HG03565 (cell line): ENCODE data around the gene MYH6.
"Not testable (repeated sequence)": the region's sequence is repeated elsewhere in the genome, so short reads cannot be mapped to it uniquely, and the experiment has no call there.

Experiments used
- ATAC-seq: cut with Tn5 transposase; IDR thresholded peaks from one replicate; pipeline ENCODE4 v1.9.1; 2021; ENCODE audit warnings: mild to moderate bottlenecking, moderate library complexity; ENCODE audit not compliant: unreplicated experiment

The MYH6 gene

DNA sequence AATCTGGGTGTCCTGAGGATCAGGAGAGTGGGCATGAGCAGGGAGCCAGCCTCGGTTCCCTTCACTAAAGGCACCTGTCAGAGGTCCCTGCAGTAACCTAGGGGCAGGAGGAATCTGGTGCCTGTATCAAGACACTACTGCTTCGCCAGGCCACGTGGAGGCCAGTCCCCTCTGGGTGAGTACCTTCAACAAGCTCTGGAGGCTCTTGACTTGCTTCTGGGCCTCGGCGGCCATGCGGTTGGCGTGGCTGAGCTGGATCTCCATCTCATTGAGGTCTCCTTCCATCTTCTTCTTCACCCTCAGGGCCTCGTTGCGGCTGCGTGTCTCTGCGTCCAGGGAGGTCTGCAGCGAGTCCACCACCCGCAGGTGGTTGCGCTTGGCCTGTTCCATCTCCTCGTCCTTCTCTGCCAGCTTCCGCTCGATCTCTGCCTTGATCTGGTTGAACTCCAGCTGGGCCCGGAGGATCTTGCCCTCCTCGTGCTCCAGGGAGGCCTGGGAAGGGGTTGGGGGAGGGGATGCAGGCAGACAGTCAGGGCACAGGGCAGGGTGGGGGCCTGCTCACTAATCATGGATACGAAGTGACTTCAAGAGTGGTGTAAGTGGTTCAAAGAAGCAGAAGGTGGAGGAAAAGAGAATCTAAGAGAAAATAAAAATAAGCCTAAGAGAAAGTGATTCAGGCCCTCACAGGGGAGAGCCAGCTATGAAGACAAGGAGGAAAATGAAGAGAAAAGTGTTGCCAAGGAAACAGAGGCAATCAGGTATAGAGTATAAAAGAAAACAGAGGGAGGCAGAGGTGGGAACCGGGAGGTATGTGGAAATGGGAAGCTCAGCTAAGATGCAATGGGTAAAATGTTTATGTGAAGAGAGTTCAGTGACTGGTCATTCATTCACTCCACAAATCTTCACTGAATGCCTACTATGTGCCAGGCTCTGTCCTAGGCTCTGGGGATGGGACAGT, 8.0 kb upstream of the MYH6 start:
- ATAC-seq, result no peak

DNA sequence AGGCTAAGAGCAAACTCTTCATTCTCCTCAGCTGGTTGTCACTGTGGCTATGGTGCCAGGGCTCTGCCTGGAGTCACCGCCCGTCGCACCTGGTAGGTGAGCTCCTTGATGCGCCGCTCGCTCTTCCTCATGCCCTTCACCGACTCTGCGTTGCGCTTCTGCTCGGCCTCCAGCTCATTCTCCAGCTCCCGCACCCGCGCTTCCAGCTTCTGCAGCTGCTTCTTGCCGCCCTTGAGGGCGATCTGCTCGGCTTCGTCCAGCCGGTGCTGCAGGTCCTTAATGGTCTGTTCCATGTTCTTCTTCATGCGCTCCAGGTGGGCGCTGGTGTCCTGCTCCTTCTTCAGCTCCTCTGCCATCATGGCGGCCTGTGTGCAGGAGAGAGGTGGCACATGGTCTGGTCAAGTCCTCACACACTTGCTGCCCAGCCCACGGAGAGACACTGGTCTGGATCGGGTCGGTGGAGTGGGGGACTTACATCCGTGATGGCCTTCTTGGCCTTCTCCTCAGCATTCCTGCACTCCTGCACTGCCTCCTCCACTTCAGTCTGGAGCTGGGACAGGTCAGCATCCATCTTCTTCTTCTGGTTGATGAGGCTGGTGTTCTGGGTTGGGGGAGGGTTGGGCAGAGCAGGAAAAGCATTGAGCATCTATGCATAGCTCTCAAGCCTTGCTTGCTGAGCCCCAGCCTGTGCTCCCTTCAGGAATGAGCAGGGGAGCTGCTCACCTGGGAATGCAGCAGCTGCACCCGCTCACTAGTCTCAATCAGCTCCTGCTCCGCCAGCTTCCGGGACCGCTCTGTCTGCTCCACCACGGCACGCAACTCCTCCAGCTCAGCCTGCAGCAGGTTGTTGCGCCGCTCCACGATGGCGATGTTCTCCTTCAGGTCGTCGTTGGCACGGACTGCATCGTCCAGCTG, 7.1 kb upstream of the MYH6 start:
- no peak for ATAC-seq

DNA sequence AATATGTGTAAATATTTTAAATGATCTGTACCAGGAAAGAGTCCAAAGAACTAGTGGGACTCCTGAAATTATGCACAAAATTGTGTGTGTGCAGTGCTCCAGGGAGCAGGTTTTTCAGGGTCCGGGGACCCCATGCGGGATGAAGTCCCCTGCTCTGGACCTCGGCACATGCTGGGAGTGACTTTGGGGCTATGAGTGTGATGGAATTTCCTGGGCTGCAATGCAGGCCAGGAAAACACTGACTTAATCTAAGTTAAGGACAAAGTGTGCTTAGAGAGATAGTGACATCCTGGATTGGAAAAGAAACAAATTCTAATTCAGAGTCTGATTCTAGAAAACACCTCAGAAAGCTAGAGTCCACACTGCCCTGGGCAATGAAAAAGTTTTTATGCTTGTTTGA, 6.2 kb upstream of the MYH6 start:
- no peak for ATAC-seq

DNA sequence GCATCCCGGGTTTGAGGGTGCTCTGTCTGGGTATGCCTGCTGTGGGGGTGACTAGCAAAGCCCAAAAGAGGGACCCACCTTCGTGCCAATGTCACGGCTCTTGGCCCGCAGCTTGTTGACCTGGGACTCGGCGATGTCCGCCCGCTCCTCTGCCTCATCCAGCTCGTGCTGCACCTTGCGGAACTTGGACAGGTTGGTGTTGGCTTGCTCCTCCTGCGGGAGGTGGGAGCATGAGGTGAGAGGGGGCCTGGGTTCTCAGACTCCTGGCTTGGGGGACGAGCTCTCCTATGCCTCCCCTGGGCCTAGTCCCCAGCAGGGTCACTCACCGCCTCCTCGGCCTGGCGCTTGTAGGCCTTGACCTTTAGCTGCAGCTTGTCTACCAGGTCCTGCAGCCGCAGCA, 5.6 kb upstream of the MYH6 start:
- ATAC-seq, result no peak

DNA sequence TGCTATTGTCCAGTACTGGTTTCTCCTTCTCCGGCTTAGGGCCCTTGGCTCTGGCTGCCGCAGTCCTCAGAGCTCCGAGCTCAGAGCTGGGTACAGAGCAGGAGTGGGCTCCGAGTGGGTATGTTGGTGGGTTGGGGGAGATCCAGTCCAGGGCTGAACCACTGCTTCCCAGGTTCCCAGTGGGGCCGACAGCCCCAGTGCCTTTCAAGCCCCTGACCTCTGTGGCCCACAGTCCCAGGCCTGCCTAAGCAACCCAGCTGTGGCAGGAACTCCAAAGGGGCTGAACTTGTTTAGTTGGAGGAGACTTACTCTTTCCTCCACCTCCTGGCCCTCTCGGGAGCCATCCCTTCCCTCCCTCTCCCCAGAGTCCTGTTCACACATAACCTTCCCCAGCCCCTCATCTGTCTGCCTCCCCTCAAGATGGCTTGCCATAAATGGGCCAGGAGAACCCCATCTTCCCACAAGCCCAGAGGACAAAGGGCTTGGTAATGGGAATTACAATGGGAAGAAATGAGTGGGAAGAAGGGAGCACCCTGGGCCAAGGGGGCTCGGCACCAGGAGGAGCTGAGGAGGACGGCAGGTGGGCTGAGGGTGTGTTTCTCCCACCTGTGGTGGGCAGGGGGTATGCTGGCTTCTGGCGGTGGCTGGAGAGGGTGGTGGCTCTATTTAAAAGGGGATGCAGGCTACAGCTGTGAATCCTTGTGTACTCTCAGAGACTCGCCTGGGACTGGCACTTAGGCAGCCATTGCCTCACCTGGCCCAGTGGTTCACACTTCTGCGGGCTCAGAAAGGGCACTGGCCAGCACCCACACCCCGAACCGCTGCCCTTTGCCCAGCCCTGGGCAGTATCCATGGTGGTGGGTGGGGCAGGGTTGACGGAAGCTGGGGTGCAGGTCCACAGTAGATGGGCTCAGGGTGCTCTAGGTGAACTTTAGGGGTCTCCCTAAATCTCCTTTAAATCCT, 3.8 kb upstream of the MYH6 start:
- ATAC-seq, result no peak

DNA sequence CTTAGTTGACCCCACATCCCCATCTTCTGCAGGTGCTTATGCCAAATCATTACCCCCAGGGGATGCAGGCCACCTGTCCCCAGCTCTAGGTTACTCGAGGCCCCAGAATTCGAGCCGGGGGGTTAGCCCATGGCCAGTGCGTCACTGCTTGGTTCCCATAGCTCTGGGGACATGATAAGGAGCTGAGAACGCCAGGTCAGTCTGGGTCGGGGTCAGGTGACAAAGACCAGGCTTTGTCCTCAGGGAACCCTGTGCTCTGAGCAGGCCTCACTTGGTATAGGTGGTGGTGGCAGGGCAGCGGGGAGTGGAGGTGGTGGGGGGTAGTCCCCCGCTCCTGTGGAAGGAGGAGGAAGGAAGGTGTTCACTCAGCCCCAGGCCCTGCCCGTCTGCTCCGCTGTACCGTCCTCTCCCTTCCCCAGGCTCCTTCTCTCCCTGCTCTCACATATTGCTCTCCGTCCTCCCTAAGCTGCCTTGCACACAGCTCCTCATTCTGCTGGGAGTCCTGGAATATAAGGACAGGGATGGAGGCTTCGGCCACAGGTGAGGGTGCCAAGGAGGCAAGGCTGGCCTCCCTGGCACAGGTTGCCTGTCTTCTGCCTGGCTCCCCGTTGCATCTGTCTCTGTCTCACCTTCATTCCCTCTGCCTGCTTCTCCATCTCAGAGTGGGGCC, 2.0 kb upstream of the MYH6 start:
- no peak for ATAC-seq

DNA sequence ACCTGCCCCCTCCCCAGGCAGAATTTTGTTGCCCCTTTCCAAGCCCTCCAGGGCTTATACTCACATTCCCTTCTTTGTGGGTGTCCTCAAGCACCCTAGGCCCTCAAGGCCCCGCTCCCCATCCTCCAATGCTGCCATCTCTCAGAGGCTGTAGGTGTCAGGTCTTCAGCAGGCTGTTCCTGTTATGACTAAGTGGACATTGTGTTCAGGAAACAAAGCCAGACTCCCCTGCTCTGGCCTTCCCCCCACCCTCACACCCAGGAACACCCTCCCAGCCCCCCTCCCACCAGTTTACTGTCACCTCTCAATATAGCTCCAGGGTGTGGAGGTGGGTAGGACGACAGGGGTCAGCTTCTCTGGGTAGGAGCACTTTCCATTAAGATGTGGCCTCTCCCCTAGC, 1.4 kb upstream of the MYH6 start:
- no peak for ATAC-seq

DNA sequence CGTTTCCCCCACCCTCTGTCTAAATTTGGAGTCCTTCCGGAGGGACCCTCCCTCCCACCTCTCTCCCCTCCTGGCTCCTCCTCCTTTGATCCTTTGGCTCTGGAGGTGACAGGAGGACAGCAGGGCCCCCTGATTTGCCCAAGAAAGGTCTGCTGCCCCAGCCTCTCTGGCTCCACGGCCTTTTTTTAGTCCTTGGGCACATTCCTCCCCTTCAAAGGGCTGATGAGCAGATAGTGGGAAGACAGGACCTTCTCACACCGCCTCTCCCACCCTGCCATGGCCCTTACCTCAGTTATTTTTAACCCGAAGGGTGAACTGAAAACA, 196 bp upstream of the MYH6 start:
- no peak for ATAC-seq

DNA sequence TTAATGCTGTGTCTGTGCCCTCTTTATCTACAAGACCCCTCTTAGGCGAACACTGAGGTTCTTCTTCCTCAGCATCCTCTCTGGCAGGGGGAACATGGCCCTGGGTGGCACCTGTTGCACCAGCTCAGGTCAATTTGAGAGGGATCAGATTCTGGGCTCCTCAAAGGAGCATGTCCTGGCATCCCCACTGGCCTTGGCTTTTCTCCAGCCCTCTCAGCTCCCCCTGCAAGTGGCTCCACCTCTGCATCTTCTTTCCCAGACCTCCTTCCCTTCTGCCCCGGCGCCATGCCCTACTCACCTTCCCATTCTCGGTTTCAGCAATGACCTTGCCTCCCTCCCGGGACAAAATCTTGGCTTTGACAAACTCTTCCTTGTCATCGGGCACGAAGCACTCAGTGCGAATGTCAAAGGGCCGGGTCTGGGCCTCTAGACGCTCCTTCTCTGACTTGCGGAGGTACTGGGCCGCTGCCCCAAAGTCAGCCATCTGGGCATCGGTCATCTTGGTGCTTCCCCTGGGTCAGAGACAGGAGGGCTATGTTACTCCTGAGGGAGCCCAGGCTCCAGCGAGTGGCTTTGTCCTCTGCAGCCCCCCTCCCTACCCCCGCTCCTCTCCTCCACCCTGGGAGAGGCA, 1.2 kb downstream of the MYH6 start:
- ATAC-seq, result no peak

DNA sequence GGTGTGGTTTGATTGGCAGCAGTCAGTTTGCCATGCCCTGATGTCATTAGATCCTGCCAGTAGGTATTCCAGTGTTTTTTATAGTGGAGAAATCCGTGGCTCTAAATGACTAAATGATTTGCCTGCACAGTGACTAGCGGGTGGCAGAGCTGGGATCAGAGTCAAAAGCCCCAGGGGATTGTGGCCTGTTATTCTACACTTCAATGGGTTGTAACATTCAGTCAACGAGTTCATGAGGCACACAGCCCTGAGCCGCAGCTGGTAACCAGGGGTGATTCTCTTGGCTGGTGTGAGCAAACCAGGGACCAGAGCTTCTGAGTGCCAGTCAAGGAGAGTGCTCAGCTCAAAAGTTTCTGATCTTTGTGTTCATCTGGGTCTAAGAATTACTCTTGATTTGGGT, 1.8 kb downstream of the MYH6 start:
- no peak for ATAC-seq

DNA sequence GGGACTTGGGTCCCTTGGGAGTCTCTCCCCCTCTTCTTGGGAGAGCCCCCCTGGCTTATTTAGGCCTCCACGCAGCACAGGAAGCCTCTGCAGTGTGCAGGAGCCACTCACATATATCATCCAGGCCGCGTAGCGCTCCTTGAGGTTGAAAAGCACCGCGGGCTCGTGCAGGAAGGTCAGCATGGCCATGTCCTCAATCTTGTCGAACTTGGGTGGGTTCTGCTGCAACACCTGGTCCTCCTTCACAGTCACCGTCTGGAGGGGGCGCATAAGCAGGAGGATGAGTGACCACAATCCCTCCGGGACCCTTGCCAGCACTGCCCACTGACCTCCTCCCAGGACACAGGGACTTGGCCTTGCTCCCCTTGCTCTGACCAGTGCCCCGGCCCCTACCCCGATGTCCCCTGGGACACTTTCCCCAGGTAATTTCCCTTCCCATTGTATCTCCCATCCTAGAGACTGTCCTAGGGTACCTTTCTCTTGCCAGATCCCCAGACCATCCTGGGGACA, 2.5 kb downstream of the MYH6 start:
- ATAC-seq, result no peak

DNA sequence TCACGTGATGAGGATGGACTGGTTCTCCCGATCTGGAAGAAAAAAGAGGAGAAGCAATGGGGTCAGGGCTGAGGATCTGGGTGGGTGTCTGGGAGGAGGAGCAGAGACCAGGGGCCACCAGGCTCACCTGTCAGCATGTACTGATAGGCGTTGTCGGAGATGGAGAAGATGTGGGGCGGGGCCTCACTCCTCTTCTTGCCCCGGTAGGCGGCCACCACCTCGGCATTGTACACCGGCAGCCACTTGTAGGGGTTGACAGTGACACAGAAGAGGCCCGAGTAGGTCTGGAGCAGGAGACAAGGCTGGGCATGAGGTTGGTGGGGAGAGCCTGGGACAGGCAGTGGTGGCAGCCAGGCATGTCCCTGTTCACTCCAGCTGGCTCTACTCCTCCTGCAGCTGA, 3.0 kb downstream of the MYH6 start:
- no peak for ATAC-seq

DNA sequence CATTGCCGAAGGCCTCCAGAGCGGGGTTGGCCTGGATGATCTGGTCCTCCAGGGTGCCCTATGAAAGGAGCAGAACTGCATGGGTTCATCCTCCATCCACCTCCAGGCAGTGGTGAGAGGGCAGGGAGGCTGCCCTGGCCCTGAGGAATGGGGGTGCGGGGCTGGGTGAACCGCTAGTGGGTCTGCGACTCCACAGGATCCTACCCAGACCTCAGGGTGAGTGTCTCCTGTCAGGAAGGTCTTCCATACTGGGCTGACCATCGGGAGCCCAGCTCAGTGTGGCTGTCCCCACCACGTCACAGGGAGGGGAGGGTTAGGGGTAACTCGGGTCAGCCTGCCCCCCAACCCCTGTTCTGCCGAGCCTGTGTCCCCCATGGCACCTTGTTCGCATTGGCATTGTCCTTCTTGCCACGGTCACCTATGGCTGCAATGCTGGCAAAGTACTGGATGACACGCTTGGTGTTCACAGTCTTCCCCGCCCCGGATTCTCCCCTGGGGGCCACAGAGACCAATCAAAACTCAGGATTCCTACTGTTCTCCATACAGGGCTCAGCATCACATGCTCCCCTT, 3.7 kb downstream of the MYH6 start:
- ATAC-seq, result no peak

DNA sequence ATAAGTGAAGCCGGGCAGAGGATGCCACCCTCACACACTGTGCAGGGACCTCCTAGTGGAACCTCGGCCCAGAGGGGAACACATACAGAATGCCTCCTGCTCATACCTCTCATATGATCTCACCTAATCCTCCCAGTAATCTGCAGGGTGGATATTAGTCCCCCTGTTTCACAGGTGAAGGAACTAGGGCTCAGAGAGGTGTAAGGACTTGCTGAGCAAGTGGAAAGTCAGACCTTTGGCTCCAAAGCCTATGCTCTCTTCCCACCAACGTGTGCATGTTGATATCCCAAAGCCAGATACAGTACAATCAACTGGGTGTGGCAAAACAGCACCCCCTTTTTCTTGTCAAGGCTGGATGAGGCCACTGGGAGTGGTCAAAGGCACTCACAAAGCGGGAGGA, 4.2 kb downstream of the MYH6 start:
- ATAC-seq, result no peak

DNA sequence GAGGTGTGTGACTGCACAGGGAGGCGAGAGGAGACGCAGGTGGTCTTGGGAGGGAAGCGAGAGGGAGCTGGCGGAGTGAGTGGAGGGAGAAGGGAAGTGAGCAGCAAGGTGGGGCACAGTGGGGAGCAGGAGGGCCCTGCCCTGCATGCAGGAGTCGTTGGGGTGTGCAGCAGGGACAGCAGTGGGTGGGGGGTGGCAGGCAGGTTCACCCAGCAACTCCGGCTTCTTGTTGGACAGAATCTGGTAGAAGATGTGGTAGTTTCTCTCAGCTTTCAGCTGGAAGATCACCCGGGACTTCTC, 5.0 kb downstream of the MYH6 start:
- no peak for ATAC-seq

DNA sequence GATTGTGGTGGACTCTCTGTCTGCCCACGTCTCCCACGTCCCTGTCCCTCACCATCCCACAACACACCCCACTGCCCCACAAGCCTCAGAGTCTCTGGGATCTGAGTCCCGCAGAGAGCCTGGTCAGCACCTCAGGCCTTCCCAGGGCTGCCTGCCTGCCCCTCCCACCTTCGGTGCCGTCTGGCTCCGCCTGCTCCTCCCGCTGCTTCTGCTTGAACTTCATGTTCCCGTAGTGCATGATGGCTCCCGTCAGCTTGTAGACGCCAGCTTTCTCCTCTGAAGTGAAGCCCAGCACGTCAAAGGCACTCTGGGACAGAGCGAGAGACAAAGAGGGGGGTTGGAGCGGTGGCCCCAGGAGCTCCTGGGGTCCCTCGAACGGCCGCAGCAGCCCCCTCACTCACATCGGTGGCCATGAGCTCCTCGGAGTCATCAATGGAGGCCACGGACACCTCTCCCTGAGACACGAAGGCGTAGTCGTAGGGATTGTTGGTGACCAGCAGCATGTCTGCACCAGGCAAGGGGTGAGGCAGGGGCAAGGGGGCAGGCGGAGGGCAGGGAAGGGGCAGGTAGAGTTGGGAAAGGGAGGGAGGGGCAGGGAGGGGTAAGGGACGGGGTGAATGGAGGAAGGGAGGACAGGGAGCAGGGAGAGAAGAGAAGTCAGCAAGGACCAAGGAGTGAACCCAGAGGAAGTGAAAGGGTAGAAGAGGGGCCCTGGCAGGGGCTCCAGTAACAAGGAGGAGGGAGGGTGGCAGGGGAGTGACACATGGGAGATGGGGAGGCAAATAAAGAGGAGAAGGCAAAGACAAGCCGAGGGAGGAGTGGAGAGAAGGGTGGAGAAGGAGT, 5.6 kb downstream of the MYH6 start:
- no peak for ATAC-seq

DNA sequence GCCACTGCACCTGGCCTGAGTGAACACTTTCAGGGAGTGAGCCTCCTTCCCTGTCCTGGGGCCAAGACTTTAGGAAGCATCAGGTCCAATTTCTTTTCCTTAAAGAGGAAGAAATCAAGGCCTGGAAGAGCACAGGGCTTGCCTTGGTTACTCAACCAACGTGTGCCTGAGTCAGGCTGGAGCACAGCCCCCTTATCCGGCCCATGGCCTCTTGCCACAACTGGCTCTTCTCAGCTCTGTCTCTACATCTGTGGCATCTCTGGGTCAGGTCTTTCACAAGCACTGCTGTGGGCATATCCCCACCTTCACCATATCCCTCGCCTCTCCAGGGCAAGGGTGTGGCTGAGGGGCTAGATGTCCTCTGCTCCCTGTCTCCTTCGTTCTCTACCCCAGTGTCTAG, 6.8 kb downstream of the MYH6 start:
- ATAC-seq, result no peak

DNA sequence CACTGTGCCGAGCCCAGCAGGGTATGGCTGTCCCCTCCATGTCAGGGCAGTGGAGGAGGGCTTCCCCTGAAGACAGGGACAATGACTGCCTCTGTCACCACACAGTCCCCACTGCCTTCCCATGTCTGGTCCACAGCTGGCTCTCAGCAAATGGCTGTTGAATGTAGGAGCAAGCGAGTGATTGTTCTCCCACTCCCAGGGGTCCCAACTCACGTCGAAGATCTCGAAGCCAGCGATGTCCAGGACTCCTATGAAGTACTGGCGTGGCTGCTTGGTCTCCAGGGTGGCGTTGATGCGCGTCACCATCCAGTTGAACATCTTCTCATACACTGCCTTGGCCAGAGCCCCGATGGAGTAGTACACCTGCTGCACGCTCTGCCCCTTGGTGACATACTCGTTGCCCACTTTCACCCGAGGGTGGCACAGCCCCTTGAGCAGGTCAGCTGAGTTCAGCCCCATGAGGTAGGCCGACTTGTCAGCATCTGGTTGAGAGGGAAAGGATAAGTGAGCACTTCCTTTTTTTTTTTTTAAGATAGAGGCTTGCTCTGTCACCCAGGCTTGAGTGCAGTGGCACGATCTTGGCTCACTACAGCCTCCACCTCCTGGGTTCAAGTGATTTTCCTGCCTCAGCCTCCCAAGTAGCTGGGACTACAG, 7.5 kb downstream of the MYH6 start:
- not testable (repeated sequence) for ATAC-seq
